ENCODE measurements around the gene MFGE8.
A peak's percentile ranks its signal among the peaks of the same experiment; 100 is the strongest.

The MFGE8 gene

GRCh38 chr15:88913017-88913849, at the start of gene MFGE8:
Gene MFGE8, minus strand, starts transcription at chr15:88913379. Its CDS starts 60 bp downstream, at chr15:88913319.
- peak within 1 kb of the TSS; percentile 36 to 60 for H3K9ac ChIP-seq (ENCODE audit: low read length in 2 of 2)
- H3K36me3 ChIP-seq (ENCODE audit: control insufficient read depth in 2 of 2, insufficient read depth in 2 of 2, low read length in 2 of 2), result peaks cover 0 to 3% of the 10 kb centered on the region in 2 donors
- H3K27ac ChIP-seq (ENCODE audit: low read length), result peak within 1 kb of the TSS; percentile 46
- peak within 1 kb of the TSS; percentile 73 to 79 for H3K4me3 ChIP-seq (ENCODE audit: low read length in 2 of 2)
- no peaks in the 10 kb centered on the region for H3K27me3 ChIP-seq (ENCODE audit: control insufficient read depth in 1 of 2, insufficient read depth in 2 of 2, low read length in 2 of 2)
- H3K4me1 ChIP-seq (ENCODE audit: control insufficient read depth, insufficient read depth, low read length), result peaks cover 16% of the 10 kb centered on the region
- H3K9me3 ChIP-seq (ENCODE audit: control insufficient read depth in 2 of 2, low read length in 2 of 2), result no peaks in the 10 kb centered on the region

GRCh38 chr15:88959445-88959844, 46.3 kb upstream of the MFGE8 start:
- no peaks in the 10 kb centered on the region for H3K36me3 ChIP-seq (ENCODE audit: control insufficient read depth in 2 of 2, insufficient read depth in 2 of 2, low read length in 2 of 2)
- no peak overlapping the region for H3K9ac ChIP-seq (ENCODE audit: low read length in 2 of 2)
- H3K4me1 ChIP-seq (ENCODE audit: control insufficient read depth, insufficient read depth, low read length), result no peaks in the 10 kb centered on the region
- H3K4me3 ChIP-seq (ENCODE audit: low read length in 2 of 2), result no peak overlapping the region
- no peaks in the 10 kb centered on the region for H3K27me3 ChIP-seq (ENCODE audit: control insufficient read depth in 1 of 2, insufficient read depth in 2 of 2, low read length in 2 of 2)
- no peak overlapping the region for H3K27ac ChIP-seq (ENCODE audit: low read length)
- peaks cover 0 to 3% of the 10 kb centered on the region in 2 donors for H3K9me3 ChIP-seq (ENCODE audit: control insufficient read depth in 2 of 2, low read length in 2 of 2)

GRCh38 chr15:88956906-88957305, 43.7 kb upstream of the MFGE8 start:
- no peak overlapping the region for H3K9ac ChIP-seq (ENCODE audit: low read length in 2 of 2)
- H3K27ac ChIP-seq (ENCODE audit: low read length), result no peak overlapping the region
- H3K27me3 ChIP-seq (ENCODE audit: control insufficient read depth in 1 of 2, insufficient read depth in 2 of 2, low read length in 2 of 2), result no peaks in the 10 kb centered on the region
- no peak overlapping the region for H3K4me3 ChIP-seq (ENCODE audit: low read length in 2 of 2)
- H3K4me1 ChIP-seq (ENCODE audit: control insufficient read depth, insufficient read depth, low read length), result no peaks in the 10 kb centered on the region
- H3K9me3 ChIP-seq (ENCODE audit: control insufficient read depth in 2 of 2, low read length in 2 of 2), result no peaks in the 10 kb centered on the region
- H3K36me3 ChIP-seq (ENCODE audit: control insufficient read depth in 2 of 2, insufficient read depth in 2 of 2, low read length in 2 of 2), result no peaks in the 10 kb centered on the region

GRCh38 chr15:88956263-88956662, 43.1 kb upstream of the MFGE8 start:
- Histone ChIP-seq H3K27me3 (ENCODE audit: control insufficient read depth in 1 of 2, insufficient read depth in 2 of 2, low read length in 2 of 2) (no peaks in the 10 kb centered on the region), H3K9ac (ENCODE audit: low read length in 2 of 2) (no peak overlapping the region), H3K4me1 (ENCODE audit: control insufficient read depth, insufficient read depth, low read length) (no peaks in the 10 kb centered on the region), H3K9me3 (ENCODE audit: control insufficient read depth in 2 of 2, low read length in 2 of 2) (no peaks in the 10 kb centered on the region), H3K36me3 (ENCODE audit: control insufficient read depth in 2 of 2, insufficient read depth in 2 of 2, low read length in 2 of 2) (no peaks in the 10 kb centered on the region), H3K27ac (ENCODE audit: low read length) (no peak overlapping the region), H3K4me3 (ENCODE audit: low read length in 2 of 2) (no peak overlapping the region)

- Histone ChIP-seq H3K4me3 (ENCODE audit: low read length in 2 of 2) (no peak overlapping the region), H3K36me3 (ENCODE audit: control insufficient read depth in 2 of 2, insufficient read depth in 2 of 2, low read length in 2 of 2) (no peaks in the 10 kb centered on the region), H3K27ac (ENCODE audit: low read length) (no peak overlapping the region), H3K27me3 (ENCODE audit: control insufficient read depth in 1 of 2, insufficient read depth in 2 of 2, low read length in 2 of 2) (no peaks in the 10 kb centered on the region), H3K9me3 (ENCODE audit: control insufficient read depth in 2 of 2, low read length in 2 of 2) (no peaks in the 10 kb centered on the region), H3K9ac (ENCODE audit: low read length in 2 of 2) (no peak overlapping the region), H3K4me1 (ENCODE audit: control insufficient read depth, insufficient read depth, low read length) (no peaks in the 10 kb centered on the region)
These were observed 41.5 kb upstream of the MFGE8 start for GRCh38 chr15:88954431-88955277.

- H3K9me3 ChIP-seq (ENCODE audit: control insufficient read depth in 2 of 2, low read length in 2 of 2), result no peaks in the 10 kb centered on the region
- no peak overlapping the region for H3K4me3 ChIP-seq (ENCODE audit: low read length in 2 of 2)
- no peak overlapping the region for H3K9ac ChIP-seq (ENCODE audit: low read length in 2 of 2)
- H3K27ac ChIP-seq (ENCODE audit: low read length), result no peak overlapping the region
- H3K36me3 ChIP-seq (ENCODE audit: control insufficient read depth in 2 of 2, insufficient read depth in 2 of 2, low read length in 2 of 2), result no peaks in the 10 kb centered on the region
- no peaks in the 10 kb centered on the region for H3K27me3 ChIP-seq (ENCODE audit: control insufficient read depth in 1 of 2, insufficient read depth in 2 of 2, low read length in 2 of 2)
- H3K4me1 ChIP-seq (ENCODE audit: control insufficient read depth, insufficient read depth, low read length), result no peaks in the 10 kb centered on the region
These were observed 37.5 kb upstream of the MFGE8 start for GRCh38 chr15:88950600-88951160.

- Histone ChIP-seq H3K36me3 (ENCODE audit: control insufficient read depth in 2 of 2, insufficient read depth in 2 of 2, low read length in 2 of 2) (no peaks in the 10 kb centered on the region), H3K4me1 (ENCODE audit: control insufficient read depth, insufficient read depth, low read length) (no peaks in the 10 kb centered on the region), H3K9me3 (ENCODE audit: control insufficient read depth in 2 of 2, low read length in 2 of 2) (no peaks in the 10 kb centered on the region), H3K9ac (ENCODE audit: low read length in 2 of 2) (no peak overlapping the region), H3K4me3 (ENCODE audit: low read length in 2 of 2) (no peak overlapping the region), H3K27me3 (ENCODE audit: control insufficient read depth in 1 of 2, insufficient read depth in 2 of 2, low read length in 2 of 2) (no peaks in the 10 kb centered on the region), H3K27ac (ENCODE audit: low read length) (no peak overlapping the region)
These were observed 36.7 kb upstream of the MFGE8 start for GRCh38 chr15:88949734-88950400.

- H3K36me3 ChIP-seq (ENCODE audit: control insufficient read depth in 2 of 2, insufficient read depth in 2 of 2, low read length in 2 of 2), result no peaks in the 10 kb centered on the region
- H3K9me3 ChIP-seq (ENCODE audit: control insufficient read depth in 2 of 2, low read length in 2 of 2), result no peaks in the 10 kb centered on the region
- no peak overlapping the region for H3K27ac ChIP-seq (ENCODE audit: low read length)
- H3K4me1 ChIP-seq (ENCODE audit: control insufficient read depth, insufficient read depth, low read length), result no peaks in the 10 kb centered on the region
- no peaks in the 10 kb centered on the region for H3K27me3 ChIP-seq (ENCODE audit: control insufficient read depth in 1 of 2, insufficient read depth in 2 of 2, low read length in 2 of 2)
- no peak overlapping the region for H3K4me3 ChIP-seq (ENCODE audit: low read length in 2 of 2)
- no peak overlapping the region for H3K9ac ChIP-seq (ENCODE audit: low read length in 2 of 2)
These were observed 27.0 kb upstream of the MFGE8 start for GRCh38 chr15:88940110-88940675.

- H3K9me3 ChIP-seq (ENCODE audit: control insufficient read depth in 2 of 2, low read length in 2 of 2), result no peaks in the 10 kb centered on the region
- no peaks in the 10 kb centered on the region for H3K4me1 ChIP-seq (ENCODE audit: control insufficient read depth, insufficient read depth, low read length)
- H3K27ac ChIP-seq (ENCODE audit: low read length), result no peak overlapping the region
- H3K4me3 ChIP-seq (ENCODE audit: low read length in 2 of 2), result no peak overlapping the region
- H3K36me3 ChIP-seq (ENCODE audit: control insufficient read depth in 2 of 2, insufficient read depth in 2 of 2, low read length in 2 of 2), result no peaks in the 10 kb centered on the region
- H3K27me3 ChIP-seq (ENCODE audit: control insufficient read depth in 1 of 2, insufficient read depth in 2 of 2, low read length in 2 of 2), result no peaks in the 10 kb centered on the region
- H3K9ac ChIP-seq (ENCODE audit: low read length in 2 of 2), result no peak overlapping the region
These were observed 26.3 kb upstream of the MFGE8 start for GRCh38 chr15:88939486-88939806.

GRCh38 chr15:88938802-88939485, 25.8 kb upstream of the MFGE8 start:
- Histone ChIP-seq H3K4me3 (ENCODE audit: low read length in 2 of 2) (no peak overlapping the region), H3K4me1 (ENCODE audit: control insufficient read depth, insufficient read depth, low read length) (no peaks in the 10 kb centered on the region), H3K9ac (ENCODE audit: low read length in 2 of 2) (no peak overlapping the region), H3K27me3 (ENCODE audit: control insufficient read depth in 1 of 2, insufficient read depth in 2 of 2, low read length in 2 of 2) (no peaks in the 10 kb centered on the region), H3K27ac (ENCODE audit: low read length) (no peak overlapping the region), H3K9me3 (ENCODE audit: control insufficient read depth in 2 of 2, low read length in 2 of 2) (no peaks in the 10 kb centered on the region), H3K36me3 (ENCODE audit: control insufficient read depth in 2 of 2, insufficient read depth in 2 of 2, low read length in 2 of 2) (no peaks in the 10 kb centered on the region)
